ENCODE measurements around the gene MGAT4A.

The MGAT4A gene

GRCh38 chr2:98731041-98731893, at the start of gene MGAT4A:
Gene MGAT4A, minus strand, starts transcription at chr2:98731132. Its CDS starts 4,800 bp downstream, at chr2:98726332.
- peak; percentile 47 to 79 for DNase-seq (ENCODE audit: low read depth in 1 of 2, low spot score in 1 of 2)

GRCh38 chr2:98778741-98779483, 48.0 kb upstream of the MGAT4A start:
- no peak for DNase-seq (ENCODE audit: low read depth in 1 of 2, low spot score in 1 of 2)

- no peak for DNase-seq (ENCODE audit: low read depth in 1 of 2, low spot score in 1 of 2)
Measured at GRCh38 chr2:98778151-98778550, 47.2 kb upstream of the MGAT4A start.

GRCh38 chr2:98777710-98778109, 46.8 kb upstream of the MGAT4A start:
- DNase-seq (ENCODE audit: low read depth in 1 of 2, low spot score in 1 of 2), result no peak

- DNase-seq (ENCODE audit: low read depth in 1 of 2, low spot score in 1 of 2), result no peak
Measured at GRCh38 chr2:98777076-98777475, 46.1 kb upstream of the MGAT4A start.

- no peak for DNase-seq (ENCODE audit: low read depth in 1 of 2, low spot score in 1 of 2)
Measured at GRCh38 chr2:98776136-98776535, 45.2 kb upstream of the MGAT4A start.

GRCh38 chr2:98775146-98775986, 44.4 kb upstream of the MGAT4A start:
- no peak for DNase-seq (ENCODE audit: low read depth in 1 of 2, low spot score in 1 of 2)

- DNase-seq (ENCODE audit: low read depth in 1 of 2, low spot score in 1 of 2), result no peak
Measured at GRCh38 chr2:98773907-98774306, 43.0 kb upstream of the MGAT4A start.

- no peak for DNase-seq (ENCODE audit: low read depth in 1 of 2, low spot score in 1 of 2)
Measured at GRCh38 chr2:98773169-98773568, 42.2 kb upstream of the MGAT4A start.

GRCh38 chr2:98772536-98772935, 41.6 kb upstream of the MGAT4A start:
- no peak for DNase-seq (ENCODE audit: low read depth in 1 of 2, low spot score in 1 of 2)

- DNase-seq (ENCODE audit: low read depth in 1 of 2, low spot score in 1 of 2), result peak in 1 of 2 donors; percentile 31
Measured at GRCh38 chr2:98771721-98772524, 41.0 kb upstream of the MGAT4A start.

- DNase-seq (ENCODE audit: low read depth in 1 of 2, low spot score in 1 of 2), result no peak
Measured at GRCh38 chr2:98771264-98771663, 40.3 kb upstream of the MGAT4A start.

- no peak for DNase-seq (ENCODE audit: low read depth in 1 of 2, low spot score in 1 of 2)
Measured at GRCh38 chr2:98769784-98770183, 38.9 kb upstream of the MGAT4A start.

GRCh38 chr2:98769114-98769476, 38.2 kb upstream of the MGAT4A start:
- DNase-seq (ENCODE audit: low read depth in 1 of 2, low spot score in 1 of 2), result no peak

GRCh38 chr2:98768384-98769113, 37.6 kb upstream of the MGAT4A start:
- DNase-seq (ENCODE audit: low read depth in 1 of 2, low spot score in 1 of 2), result no peak

- DNase-seq (ENCODE audit: low read depth in 1 of 2, low spot score in 1 of 2), result no peak
Measured at GRCh38 chr2:98764499-98764898, 33.6 kb upstream of the MGAT4A start.

- no peak for DNase-seq (ENCODE audit: low read depth in 1 of 2, low spot score in 1 of 2)
Measured at GRCh38 chr2:98763209-98763951, 32.4 kb upstream of the MGAT4A start.

GRCh38 chr2:98761909-98762308, 31.0 kb upstream of the MGAT4A start:
- no peak for DNase-seq (ENCODE audit: low read depth in 1 of 2, low spot score in 1 of 2)

- DNase-seq (ENCODE audit: low read depth in 1 of 2, low spot score in 1 of 2), result peak; percentile 38 to 44
Measured at GRCh38 chr2:98761267-98761781, 30.4 kb upstream of the MGAT4A start.
